T-helper 17 cell (primary cell): ENCODE measurements around the gene SMIM35. TPM values are rescaled to one million over a fixed set of nuclear protein-coding genes. Genes with fewer than 3 reads are reported as not detected.

Experiments used
- ATAC-seq: fragments of 150-1000 bp; cut with Tn5 transposase; 2 replicates; pipeline ENCODE4 v1.10.0; 2021; ENCODE audit warnings: mild to moderate bottlenecking, moderate library complexity
- DNase-seq, 3 donors: peaks; one replicate each; pipeline versions ENCODE4 v3.0.0 to v3.0.0-alpha.2; 2020 to 2021
- H3K9me3 ChIP-seq: one replicate; pipeline ENCODE4 v1.7.0; 2013; ENCODE audit warnings: low read length, mild to moderate bottlenecking; ENCODE audit not compliant: control insufficient read depth, poor library complexity, severe bottlenecking
- H3K27ac Mint-ChIP-seq: one replicate; pipeline ENCODE4 v1.8.0; 2022; ENCODE audit warnings: mild to moderate bottlenecking, moderate library complexity, mixed read lengths
- H3K27me3 Mint-ChIP-seq: one replicate; pipeline ENCODE4 v1.8.0; 2022; ENCODE audit warnings: mixed read lengths
- H3K36me3 Mint-ChIP-seq: one replicate; pipeline ENCODE4 v1.8.0; 2022; ENCODE audit warnings: low read depth, mixed read lengths
- H3K4me1 Mint-ChIP-seq: one replicate; pipeline ENCODE4 v1.8.0; 2022; ENCODE audit warnings: mild to moderate bottlenecking, mixed read lengths
- H3K4me3 Mint-ChIP-seq: one replicate; pipeline ENCODE4 v1.8.0; 2022; ENCODE audit warnings: mild to moderate bottlenecking, moderate library complexity, mixed read lengths
- total RNA-seq, 4 donors: library from RNA in 2 of 4; stranded (reverse) in 2 of 4; gene quantifications; one replicate each; pipeline ENCODE4 v1.2.3 and lab custom pipeline; 2022 to 2026

SMIM35 gene
- total RNA-seq, 2 donors from 2014 or later, result 0.13 to 0.30 TPM

DNA sequence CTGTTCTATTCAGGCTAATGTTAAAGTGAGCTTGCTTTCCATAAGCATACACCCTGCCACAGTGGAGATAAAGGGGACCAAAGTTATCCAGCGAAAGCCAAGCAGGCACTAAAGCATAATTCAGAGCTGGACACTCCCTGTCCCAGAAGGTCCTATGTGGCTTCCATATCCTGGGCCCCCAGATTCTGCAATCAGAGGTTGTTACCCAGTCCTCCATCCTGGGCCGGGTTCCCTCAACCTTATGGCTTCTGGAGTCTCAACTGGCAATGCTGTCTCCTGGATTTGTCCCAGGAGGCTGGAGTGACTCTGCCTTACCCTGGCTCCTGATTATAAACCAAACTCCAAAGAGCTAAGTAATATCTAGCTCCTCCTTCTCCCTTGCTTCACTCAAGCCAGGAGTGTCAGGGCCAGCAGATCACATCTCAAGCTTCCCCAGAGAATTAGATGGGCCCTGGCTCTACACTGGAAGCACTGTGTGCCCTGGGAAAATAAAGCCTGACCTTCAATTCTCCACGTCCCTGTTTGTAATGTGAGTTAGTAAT, 14.0 kb upstream of the SMIM35 start:
- H3K27me3 Mint-ChIP-seq, result peaks cover 48% of the 10 kb centered on the region
- H3K4me3 Mint-ChIP-seq, result no peak overlapping the region
- H3K27ac Mint-ChIP-seq, result no peak overlapping the region
- H3K4me1 Mint-ChIP-seq, result peaks cover 6% of the 10 kb centered on the region
- ATAC-seq, result no peak
- peaks cover 4% of the 10 kb centered on the region for H3K36me3 Mint-ChIP-seq
- H3K9me3 ChIP-seq, result no peaks in the 10 kb centered on the region
- DNase-seq, result no peak

GRCh38 chr11:118099838-118100556, 13.2 kb upstream of the SMIM35 start:
- Mint-ChIP-seq H3K4me1 (peaks cover 4% of the 10 kb centered on the region), H3K27ac (no peak overlapping the region), H3K36me3 (peaks cover 4% of the 10 kb centered on the region), H3K27me3 (peaks cover 55% of the 10 kb centered on the region), H3K4me3 (no peak overlapping the region)
- DNase-seq, result no peak
- H3K9me3 ChIP-seq, result no peaks in the 10 kb centered on the region
- ATAC-seq, result no peak

GRCh38 chr11:118098996-118099837, 12.5 kb upstream of the SMIM35 start:
- Mint-ChIP-seq H3K36me3 (peaks cover 4% of the 10 kb centered on the region), H3K27ac (no peak overlapping the region), H3K4me3 (no peak overlapping the region), H3K27me3 (peaks cover 54% of the 10 kb centered on the region), H3K4me1 (peaks cover 4% of the 10 kb centered on the region)
- DNase-seq, result no peak
- H3K9me3 ChIP-seq, result no peaks in the 10 kb centered on the region
- no peak for ATAC-seq

DNA sequence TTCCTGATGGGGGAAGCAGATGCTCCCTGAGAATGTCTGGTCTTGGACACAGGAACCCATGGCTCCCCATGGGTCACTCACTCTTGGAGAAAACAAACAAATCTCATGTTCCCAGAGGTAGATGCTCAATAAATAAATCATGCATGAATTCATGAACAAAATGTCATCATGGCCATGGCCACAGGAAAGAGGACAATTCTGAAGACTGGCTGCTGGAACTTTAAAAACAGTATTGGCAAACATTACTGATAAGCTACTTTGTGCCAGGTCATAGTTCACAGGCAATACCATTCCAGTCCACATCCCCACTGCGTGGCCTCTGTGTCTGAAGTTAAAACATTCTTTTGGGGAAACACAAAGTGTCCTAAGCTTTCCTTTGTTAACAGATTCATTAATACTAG, 9.2 kb upstream of the SMIM35 start:
- DNase-seq, result no peak
- H3K27me3 Mint-ChIP-seq, result peaks cover 59% of the 10 kb centered on the region
- H3K27ac Mint-ChIP-seq, result no peak overlapping the region
- H3K4me1 Mint-ChIP-seq, result peaks cover 4% of the 10 kb centered on the region
- ATAC-seq, result no peak
- no peak overlapping the region for H3K4me3 Mint-ChIP-seq
- peaks cover 4% of the 10 kb centered on the region for H3K36me3 Mint-ChIP-seq
- H3K9me3 ChIP-seq, result no peaks in the 10 kb centered on the region

GRCh38 chr11:118095493-118095892, 8.7 kb upstream of the SMIM35 start:
- Mint-ChIP-seq H3K27ac (no peak overlapping the region), H3K4me1 (peaks cover 4% of the 10 kb centered on the region), H3K4me3 (no peak overlapping the region), H3K27me3 (peaks cover 60% of the 10 kb centered on the region), H3K36me3 (peaks cover 4% of the 10 kb centered on the region)
- ATAC-seq (no peak), DNase-seq (no peak)
- no peaks in the 10 kb centered on the region for H3K9me3 ChIP-seq

- no peaks in the 10 kb centered on the region for H3K4me1 Mint-ChIP-seq
- H3K36me3 Mint-ChIP-seq, result peaks cover 4% of the 10 kb centered on the region
Observed at GRCh38 chr11:118092907-118093571, 6.3 kb upstream of the SMIM35 start.

GRCh38 chr11:118091690-118092089, 4.9 kb upstream of the SMIM35 start:
- no peak overlapping the region for H3K4me3 Mint-ChIP-seq
- DNase-seq, result no peak

More at GRCh38 chr11:118092907-118093571, 6.3 kb upstream of the SMIM35 start:
- ATAC-seq (no peak), DNase-seq (no peak)
- H3K27me3 Mint-ChIP-seq, result peaks cover 60% of the 10 kb centered on the region
- no peaks in the 10 kb centered on the region for H3K9me3 ChIP-seq
- no peak overlapping the region for H3K4me3 Mint-ChIP-seq
- no peak overlapping the region for H3K27ac Mint-ChIP-seq

DNA sequence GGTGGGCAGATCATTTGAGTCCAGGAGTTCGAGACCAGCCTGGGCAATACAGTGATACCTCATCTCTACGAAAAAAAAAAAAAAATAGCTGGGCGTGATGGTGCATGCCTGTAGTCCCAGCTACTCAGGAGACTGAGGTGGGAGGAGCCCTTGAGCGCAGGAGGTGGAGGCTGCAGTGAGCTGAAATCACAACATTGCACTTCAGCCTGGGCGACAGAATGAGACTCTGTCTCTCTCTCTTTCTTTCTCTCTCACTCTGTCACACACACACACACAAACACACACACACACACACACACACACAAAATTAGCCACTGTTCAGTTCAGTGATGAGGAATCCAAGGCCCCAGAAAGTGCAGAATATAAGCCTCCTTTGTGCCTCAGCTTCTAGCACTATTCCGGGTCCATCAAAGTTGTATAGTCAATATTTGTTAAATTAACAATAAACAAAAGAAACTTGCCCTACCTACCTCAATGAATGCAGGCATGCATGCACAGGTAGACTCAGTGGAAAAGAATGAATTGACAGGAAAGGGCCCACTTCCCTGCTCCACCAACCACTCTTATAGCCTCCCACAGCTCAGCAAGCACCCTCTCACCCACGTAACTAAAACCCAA, 3.9 kb upstream of the SMIM35 start:
- no peak overlapping the region for H3K27ac Mint-ChIP-seq
- H3K9me3 ChIP-seq, result no peaks in the 10 kb centered on the region
- H3K4me1 Mint-ChIP-seq, result no peaks in the 10 kb centered on the region
- no peak for DNase-seq
- peaks cover 2% of the 10 kb centered on the region for H3K36me3 Mint-ChIP-seq
- peaks cover 39% of the 10 kb centered on the region for H3K27me3 Mint-ChIP-seq
- H3K4me3 Mint-ChIP-seq, result no peak overlapping the region
- no peak for ATAC-seq

More at GRCh38 chr11:118091690-118092089, 4.9 kb upstream of the SMIM35 start:
- H3K9me3 ChIP-seq, result no peaks in the 10 kb centered on the region
- H3K27me3 Mint-ChIP-seq, result peaks cover 49% of the 10 kb centered on the region
- no peak overlapping the region for H3K27ac Mint-ChIP-seq
- peaks cover 2% of the 10 kb centered on the region for H3K36me3 Mint-ChIP-seq
- ATAC-seq, result no peak
- no peaks in the 10 kb centered on the region for H3K4me1 Mint-ChIP-seq

DNA sequence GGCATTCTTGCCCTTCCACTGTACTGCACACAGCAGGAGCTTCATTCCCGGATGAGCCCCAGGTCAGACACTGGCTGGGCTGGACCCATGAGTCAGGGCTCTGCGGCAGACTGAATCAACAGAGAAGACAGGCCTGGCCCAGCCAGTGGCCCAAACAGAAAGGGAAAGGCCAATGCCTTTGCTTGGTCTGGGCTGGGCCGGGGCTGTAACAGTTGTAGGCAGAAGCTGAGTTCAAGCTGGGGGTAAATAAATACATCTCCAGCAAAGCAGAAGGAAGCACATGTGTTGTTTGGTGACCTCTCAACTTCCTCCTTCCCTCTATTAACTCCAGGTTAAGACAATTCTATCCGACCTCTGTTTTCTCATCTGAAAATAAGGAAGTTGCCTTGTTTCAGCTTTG, 1.8 kb upstream of the SMIM35 start:
- H3K27ac Mint-ChIP-seq, result no peak overlapping the region
- H3K4me1 Mint-ChIP-seq, result peaks cover 3% of the 10 kb centered on the region
- ATAC-seq (peak; percentile 59), DNase-seq (no peak)
- H3K9me3 ChIP-seq, result no peaks in the 10 kb centered on the region
- H3K36me3 Mint-ChIP-seq, result peaks cover 2% of the 10 kb centered on the region
- no peak overlapping the region for H3K4me3 Mint-ChIP-seq
- H3K27me3 Mint-ChIP-seq, result peaks cover 25% of the 10 kb centered on the region

DNA sequence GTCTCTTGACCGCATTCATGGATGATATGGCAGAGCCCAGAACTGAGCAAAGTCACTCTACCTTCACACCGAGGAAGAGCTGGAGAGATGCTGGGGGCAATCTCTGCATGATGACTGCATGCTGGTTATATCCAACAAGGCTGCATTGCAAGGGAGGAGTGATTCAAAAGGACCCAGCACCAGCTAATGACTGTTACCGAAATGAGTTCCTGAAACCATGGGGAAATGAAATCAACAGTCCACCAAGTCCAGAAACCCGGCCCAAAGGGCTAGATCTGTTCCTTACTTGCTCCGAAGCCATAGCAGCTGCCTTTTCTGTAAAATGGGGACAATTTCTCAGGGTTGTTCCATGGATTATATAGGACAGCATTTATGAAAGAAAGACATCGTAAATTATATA, 1.2 kb upstream of the SMIM35 start:
- ATAC-seq (no peak), DNase-seq (no peak)
- no peaks in the 10 kb centered on the region for H3K9me3 ChIP-seq
- peaks cover 2% of the 10 kb centered on the region for H3K36me3 Mint-ChIP-seq
- no peak overlapping the region for H3K4me3 Mint-ChIP-seq
- peaks cover 25% of the 10 kb centered on the region for H3K27me3 Mint-ChIP-seq
- no peak overlapping the region for H3K27ac Mint-ChIP-seq
- H3K4me1 Mint-ChIP-seq, result peaks cover 3% of the 10 kb centered on the region

- H3K27ac Mint-ChIP-seq, result no peak overlapping the region
- no peaks in the 10 kb centered on the region for H3K36me3 Mint-ChIP-seq
- DNase-seq, result no peak
- no peak overlapping the region for H3K4me3 Mint-ChIP-seq
- H3K4me1 Mint-ChIP-seq, result peaks cover 7% of the 10 kb centered on the region
- H3K27me3 Mint-ChIP-seq, result peaks cover 20% of the 10 kb centered on the region
- no peaks in the 10 kb centered on the region for H3K9me3 ChIP-seq
- ATAC-seq, result no peak
Observed at GRCh38 chr11:118084656-118085055, 2.1 kb downstream of the SMIM35 start.

GRCh38 chr11:118084247-118084646, 2.5 kb downstream of the SMIM35 start:
- no peak overlapping the region for H3K4me3 Mint-ChIP-seq
- DNase-seq (no peak), ATAC-seq (no peak)
- peaks cover 7% of the 10 kb centered on the region for H3K4me1 Mint-ChIP-seq
- no peaks in the 10 kb centered on the region for H3K36me3 Mint-ChIP-seq
- H3K27ac Mint-ChIP-seq, result no peak overlapping the region
- no peaks in the 10 kb centered on the region for H3K9me3 ChIP-seq
- peaks cover 19% of the 10 kb centered on the region for H3K27me3 Mint-ChIP-seq
